GM20000 (cell line): ENCODE data around the gene DDX56.

Experiments
- DNase-seq: peaks from one replicate; pipeline ENCODE4 v3.0.0; 2012; ENCODE audit warnings: low spot score
- TF ChIP-seq, protein P1 (sequence below): IDR thresholded peaks from 2 replicates; pipeline ENCODE4 v1.5.1; 2012; ENCODE audit warnings: mild to moderate bottlenecking, control low read depth; ENCODE audit errors: extremely low read depth, missing control alignments

The DDX56 gene

DNA sequence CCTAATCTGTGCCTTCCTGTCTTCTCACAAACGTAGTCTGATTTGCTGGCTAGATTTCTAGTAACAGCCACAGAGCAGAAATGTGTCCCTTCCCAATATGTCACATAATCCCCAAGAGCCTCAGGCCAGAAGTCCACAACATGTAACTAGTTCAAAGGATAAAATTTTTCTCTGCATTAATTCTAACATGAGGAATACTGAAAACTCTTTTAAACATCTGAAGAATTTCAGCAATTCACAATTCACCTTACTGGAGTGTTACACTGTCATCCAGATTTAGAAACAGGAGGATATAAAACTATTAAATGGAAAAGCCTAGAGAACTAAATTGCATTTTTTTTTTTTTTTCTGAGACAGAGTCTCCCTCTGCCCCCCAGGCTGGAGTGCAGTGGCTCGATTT, 2.5 kb upstream of the DDX56 start:
- TF ChIP-seq, protein P1, sequence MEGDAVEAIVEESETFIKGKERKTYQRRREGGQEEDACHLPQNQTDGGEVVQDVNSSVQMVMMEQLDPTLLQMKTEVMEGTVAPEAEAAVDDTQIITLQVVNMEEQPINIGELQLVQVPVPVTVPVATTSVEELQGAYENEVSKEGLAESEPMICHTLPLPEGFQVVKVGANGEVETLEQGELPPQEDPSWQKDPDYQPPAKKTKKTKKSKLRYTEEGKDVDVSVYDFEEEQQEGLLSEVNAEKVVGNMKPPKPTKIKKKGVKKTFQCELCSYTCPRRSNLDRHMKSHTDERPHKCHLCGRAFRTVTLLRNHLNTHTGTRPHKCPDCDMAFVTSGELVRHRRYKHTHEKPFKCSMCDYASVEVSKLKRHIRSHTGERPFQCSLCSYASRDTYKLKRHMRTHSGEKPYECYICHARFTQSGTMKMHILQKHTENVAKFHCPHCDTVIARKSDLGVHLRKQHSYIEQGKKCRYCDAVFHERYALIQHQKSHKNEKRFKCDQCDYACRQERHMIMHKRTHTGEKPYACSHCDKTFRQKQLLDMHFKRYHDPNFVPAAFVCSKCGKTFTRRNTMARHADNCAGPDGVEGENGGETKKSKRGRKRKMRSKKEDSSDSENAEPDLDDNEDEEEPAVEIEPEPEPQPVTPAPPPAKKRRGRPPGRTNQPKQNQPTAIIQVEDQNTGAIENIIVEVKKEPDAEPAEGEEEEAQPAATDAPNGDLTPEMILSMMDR: no peak
- no peak for DNase-seq

GRCh38 chr7:44575054-44575453, 1.3 kb upstream of the DDX56 start:
- DNase-seq: no peak
- TF ChIP-seq, protein P1: no peak

GRCh38 chr7:44574287-44574872, 672 bp upstream of the DDX56 start:
- DNase-seq: no peak

GRCh38 chr7:44572771-44573170, 937 bp downstream of the DDX56 start:
- TF ChIP-seq, protein P1: no peak

More at GRCh38 chr7:44574287-44574872, 672 bp upstream of the DDX56 start:
- TF ChIP-seq, protein P1: no peak

DNA sequence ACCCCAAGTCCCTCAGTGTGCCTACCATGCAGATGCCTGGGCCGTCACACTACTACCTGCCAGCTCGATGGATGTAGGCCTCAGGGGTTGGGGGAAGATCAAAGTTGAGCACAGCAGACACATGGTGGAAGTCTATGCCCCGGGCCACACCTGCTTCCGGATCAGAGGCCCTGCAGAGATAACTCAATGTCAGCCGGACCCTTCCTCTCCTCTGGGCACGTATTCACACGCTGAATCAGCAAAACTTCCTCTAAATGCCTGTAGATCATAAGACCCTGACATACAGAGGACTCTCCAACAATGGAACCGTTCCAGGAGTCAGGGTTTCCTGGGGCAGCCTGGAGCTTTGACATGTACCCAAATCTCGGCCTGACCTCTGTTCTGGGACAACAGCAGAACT, 3.7 kb downstream of the DDX56 start:
- no peak for DNase-seq
- TF ChIP-seq, protein P1: no peak

More at GRCh38 chr7:44572771-44573170, 937 bp downstream of the DDX56 start:
- DNase-seq: no peak

GRCh38 chr7:44568771-44569560, 4.7 kb downstream of the DDX56 start:
- DNase-seq: no peak

DNA sequence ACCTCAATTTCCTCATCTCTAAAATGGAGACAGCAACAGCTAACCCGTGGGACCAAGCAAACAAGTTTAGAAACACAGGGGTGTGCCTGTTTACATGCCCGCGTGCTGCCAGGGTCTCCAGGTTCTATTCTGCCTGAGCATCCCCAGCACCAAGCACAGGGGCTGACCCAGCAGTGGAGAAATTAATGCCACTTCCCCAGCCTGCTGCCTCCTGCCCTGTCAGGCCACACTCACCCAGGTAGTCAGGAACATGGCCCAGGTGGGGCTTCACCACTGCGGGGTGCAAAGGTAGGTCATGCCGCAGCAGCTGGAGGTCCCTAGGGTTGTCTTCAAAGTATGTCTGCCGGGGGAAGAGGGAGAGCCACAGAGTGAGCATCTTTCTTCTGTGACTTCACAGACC, 5.8 kb downstream of the DDX56 start:
- TF ChIP-seq, protein P1: no peak
- no peak for DNase-seq

More at GRCh38 chr7:44568771-44569560, 4.7 kb downstream of the DDX56 start:
- TF ChIP-seq, protein P1: no peak
